Left hindlimb (tissue), 1 donor: ENCODE data around the gene MAN1A1.
A peak's percentile ranks its signal among the peaks of the same experiment; 100 is the strongest.
"Not testable (repeated sequence)": the region's sequence is repeated elsewhere in the genome, so short reads cannot be mapped to it uniquely, and the experiment has no call there.

Experiments used
- DNase-seq: peaks from one replicate; pipeline ENCODE4 v3.0.0-alpha.2; 2018

Gene MAN1A1

GRCh38 chr6:119349361-119350201, at the start of gene MAN1A1:
MAN1A1 (minus strand) TSS chr6:119349761; CDS start chr6:119349065, 696 bp downstream.
- peak; percentile 94 for DNase-seq

- DNase-seq: no peak
Measured at GRCh38 chr6:119395192-119395591, 45.6 kb upstream of the MAN1A1 start.

- no peak for DNase-seq
Measured at GRCh38 chr6:119390247-119390793, 40.8 kb upstream of the MAN1A1 start.

GRCh38 chr6:119385994-119386393, 36.4 kb upstream of the MAN1A1 start:
- no peak for DNase-seq

- no peak for DNase-seq
Measured at GRCh38 chr6:119384444-119384843, 34.9 kb upstream of the MAN1A1 start.

- DNase-seq: no peak
Measured at GRCh38 chr6:119379809-119380208, 30.2 kb upstream of the MAN1A1 start.

GRCh38 chr6:119377043-119377442, 27.5 kb upstream of the MAN1A1 start:
- DNase-seq: not testable (repeated sequence)

- DNase-seq: no peak
Measured at GRCh38 chr6:119370080-119370479, 20.5 kb upstream of the MAN1A1 start.

- no peak for DNase-seq
Measured at GRCh38 chr6:119368921-119369320, 19.4 kb upstream of the MAN1A1 start.

GRCh38 chr6:119361209-119361608, 11.6 kb upstream of the MAN1A1 start:
- no peak for DNase-seq

GRCh38 chr6:119360262-119360915, 10.8 kb upstream of the MAN1A1 start:
- no peak for DNase-seq

- no peak for DNase-seq
Measured at GRCh38 chr6:119355890-119356289, 6.3 kb upstream of the MAN1A1 start.

- no peak for DNase-seq
Measured at GRCh38 chr6:119355157-119355556, 5.6 kb upstream of the MAN1A1 start.

- DNase-seq: no peak
Measured at GRCh38 chr6:119353696-119354095, 4.1 kb upstream of the MAN1A1 start.

GRCh38 chr6:119352001-119352400, 2.4 kb upstream of the MAN1A1 start:
- DNase-seq: no peak

GRCh38 chr6:119350952-119351372, 1.4 kb upstream of the MAN1A1 start:
- no peak for DNase-seq

- DNase-seq: no peak
Measured at GRCh38 chr6:119350202-119350951, 816 bp upstream of the MAN1A1 start.

- peak; percentile 80 for DNase-seq
Measured at GRCh38 chr6:119348748-119349360, 707 bp downstream of the MAN1A1 start.

- no peak for DNase-seq
Measured at GRCh38 chr6:119348096-119348747, 1.3 kb downstream of the MAN1A1 start.

- no peak for DNase-seq
Measured at GRCh38 chr6:119347466-119348095, 2.0 kb downstream of the MAN1A1 start.

- DNase-seq: no peak
Measured at GRCh38 chr6:119346936-119347335, 2.6 kb downstream of the MAN1A1 start.

GRCh38 chr6:119346450-119346849, 3.1 kb downstream of the MAN1A1 start:
- DNase-seq: no peak
